HepG2 (cell line): Measurements from ENCODE around the gene PPP2R5D. TPM values are rescaled to one million over a fixed set of nuclear protein-coding genes. Genes with fewer than 3 reads are reported as not detected.

Experiments
- CREM ChIP-seq, 2 experiments: sonication (generic) in 1 of 2; formaldehyde crosslinking in 1 of 2; IDR thresholded peaks; 2 replicates each; pipeline versions ENCODE4 v1.4.0 to v1.6.1; 2016 to 2020; ENCODE audit warnings: antibody characterized with exemption in 1 of 2, mild to moderate bottlenecking in 1 of 2, missing genetic modification reagents in 1 of 2
- DNMT1 ChIP-seq: sonication (generic); formaldehyde crosslinking; IDR thresholded peaks from 2 replicates; pipeline ENCODE4 v1.5.1; 2020; ENCODE audit warnings: mild to moderate bottlenecking, missing genetic modification reagents
- E2F1 ChIP-seq: sonication (generic); formaldehyde crosslinking; IDR thresholded peaks from 2 replicates; pipeline ENCODE4 v1.5.0; 2020; ENCODE audit warnings: missing genetic modification reagents
- GMEB2 ChIP-seq: IDR thresholded peaks from 2 replicates; pipeline ENCODE4 v1.6.1; 2016; ENCODE audit warnings: missing biosample characterization, missing genetic modification reagents, low read depth
- GTF3A ChIP-seq: sonication (generic); formaldehyde crosslinking; conservative IDR thresholded peaks from 2 replicates; pipeline ENCODE4 v1.4.0; 2020; ENCODE audit warnings: mild to moderate bottlenecking, missing genetic modification reagents
- NCOA1 ChIP-seq: sonication (generic); formaldehyde crosslinking; IDR thresholded peaks from 2 replicates; pipeline ENCODE4 v1.9.0; 2021; ENCODE audit warnings: missing genetic modification reagents
- POLR2A ChIP-seq, 2 experiments: IDR thresholded peaks; 2 replicates each; pipeline ENCODE4 v1.6.1; 2011; ENCODE audit warnings: low read depth in 2 of 2, low read length in 2 of 2, mild to moderate bottlenecking in 1 of 2, moderate library complexity in 1 of 2; ENCODE audit not compliant: insufficient read depth in 1 of 2
- THAP9 ChIP-seq: sonication (generic); formaldehyde crosslinking; IDR thresholded peaks from 2 replicates; pipeline ENCODE4; 2020; ENCODE audit warnings: missing genetic modification reagents, mild to moderate bottlenecking, borderline replicate concordance
- ZHX2 ChIP-seq, 2 experiments: sonication (generic) in 1 of 2; formaldehyde crosslinking in 1 of 2; IDR thresholded peaks; 2 replicates each; pipeline versions ENCODE4 v1.6.1 to v1.9.0; 2014 to 2022; ENCODE audit warnings: antibody characterized with exemption in 1 of 2, borderline replicate concordance in 1 of 2, inconsistent platforms in 1 of 2, low read depth in 1 of 2, missing genetic modification reagents in 1 of 2
- ZNF138 ChIP-seq: sonication (generic); formaldehyde crosslinking; IDR thresholded peaks from 2 replicates; pipeline ENCODE4 v1.5.0; 2020; ENCODE audit warnings: mild to moderate bottlenecking, low read depth, missing genetic modification reagents
- ZNF333 ChIP-seq: sonication (generic); formaldehyde crosslinking; IDR thresholded peaks from 2 replicates; pipeline ENCODE4 v1.4.0; 2020; ENCODE audit warnings: mild to moderate bottlenecking, missing genetic modification reagents, borderline replicate concordance
- ZNF44 ChIP-seq: sonication (generic); formaldehyde crosslinking; IDR thresholded peaks from 2 replicates; pipeline ENCODE4 v1.5.1; 2020; ENCODE audit warnings: mild to moderate bottlenecking, missing genetic modification reagents
- ZNF567 ChIP-seq: sonication (generic); formaldehyde crosslinking; IDR thresholded peaks from 2 replicates; pipeline ENCODE4 v1.8.1; 2023; ENCODE audit warnings: mild to moderate bottlenecking, missing genetic modification reagents, borderline replicate concordance
- ZNF598 ChIP-seq: sonication (generic); formaldehyde crosslinking; IDR thresholded peaks from 2 replicates; pipeline ENCODE4 v1.5.1; 2020; ENCODE audit warnings: mild to moderate bottlenecking, missing genetic modification reagents, borderline replicate concordance
- ZNF747 ChIP-seq: sonication (generic); formaldehyde crosslinking; IDR thresholded peaks from 2 replicates; pipeline ENCODE4 v1.8.1; 2023; ENCODE audit warnings: missing genetic modification reagents, mild to moderate bottlenecking, borderline replicate concordance
- ZNF841 ChIP-seq: sonication (generic); formaldehyde crosslinking; IDR thresholded peaks from 2 replicates; pipeline ENCODE4 v1.8.1; 2023; ENCODE audit warnings: missing genetic modification reagents, borderline replicate concordance
- polyA plus RNA-seq, 8 experiments: library from polyadenylated mRNA; depleted of rRNA in 3 of 8; stranded (reverse) in 7 of 8; unstranded in 1 of 8; fragments of >200 nt; fragmentation: Illumina TruSeq in 4 of 8; extraction: Trizol in 4 of 8; gene quantifications; 2 replicates each; pipeline versions ENCODE4 v1.2.1 to v1.2.3, GENCODE V29; 2011 to 2016; ENCODE audit warnings: low read depth in 4 of 8, missing spikeins in 1 of 8, mixed read lengths in 1 of 8; ENCODE audit not compliant: insufficient read depth in 1 of 8
- total RNA-seq, 5 experiments: library from RNA; depleted of rRNA; stranded (reverse); fragments of >200 nt; fragmentation: Illumina TruSeq; extraction: Trizol; gene quantifications; 2 replicates each; pipeline ENCODE4 v1.2.3, GENCODE V29; 2016; ENCODE audit warnings: low read depth in 1 of 5

PPP2R5D gene
- total and polyA plus RNA-seq, 2 of the 13 experiments (the other 11 are each of a cell fraction or from before 2014, with no cell fraction given) = 53.7 to 60.4 TPM

- TF ChIP-seq GMEB2 (CRISPR knock-in tag) (no peak), CREM (IDR thresholded peaks at IDR 0.05) (peak; percentile 64; the same call in 1 of the 2 replicates), CREM (CRISPR knock-in tag; IDR thresholded peaks at IDR 0.05) (no peak), POLR2A (IDR thresholded peaks at IDR 0.05; ENCODE audit: insufficient read depth in 1 of 2, low read depth in 2 of 2, low read length in 2 of 2) (no peak; a peak in 1 of 4 replicates), ZNF567 (CRISPR knock-in tag) (peak; percentile 22; the same call in 1 of the 2 replicates), NCOA1 (CRISPR knock-in tag) (peak; percentile 84; the same call in 1 of the 2 replicates), ZNF841 (CRISPR knock-in tag) (no peak), ZNF138 (CRISPR knock-in tag) (no peak), ZNF44 (CRISPR knock-in tag) (no peak), THAP9 (CRISPR knock-in tag) (no peak), ZHX2 (IDR thresholded peaks at IDR 0.05; ENCODE audit: low read depth) (peak; percentile 65), ZHX2 (CRISPR knock-in tag; IDR thresholded peaks at IDR 0.05; ENCODE audit: borderline replicate concordance) (no peak), ZNF598 (CRISPR knock-in tag) (0 out of 2 replicates have a peak, but pooled peaks have one; percentile 19), DNMT1 (0 out of 2 replicates have a peak, but pooled peaks have one; percentile 26), ZNF333 (no peak), ZNF747 (no peak; the same call in 1 of the 2 replicates), GTF3A (CRISPR knock-in tag) (no peak), E2F1 (CRISPR knock-in tag) (peak; percentile 70)
Observed at GRCh38 chr6:42938987-42939809, 45.2 kb upstream of the PPP2R5D start (continued).
